Natural killer cell (primary cell): ENCODE results near the gene ABHD16A. TPM values are rescaled to one million over a fixed set of nuclear protein-coding genes. Genes with fewer than 3 reads are reported as not detected.

ENCODE experiments used
- ATAC-seq, 3 donors: fragments of 150-1000 bp in 2 of 3; fragments of 200-7000 bp in 1 of 3; cut with Tn5 transposase; 1 replicate in 1 of 3; 2 replicates in 2 of 3; pipeline ENCODE4 v1.10.0; 2021; ENCODE audit warnings: mild to moderate bottlenecking in 2 of 3, moderate library complexity in 2 of 3
- DNase-seq, 2 donors: peaks; one replicate each; pipeline versions ENCODE4 v3.0.0 to v3.0.0-alpha.2; 2013 to 2021; ENCODE audit warnings: mixed read lengths in 1 of 2
- H3K27ac ChIP-seq: one replicate; pipeline ENCODE4 v1.5.1; 2013; ENCODE audit warnings: mild to moderate bottlenecking, low read length
- H3K27me3 ChIP-seq: one replicate; pipeline ENCODE4 v1.6.1; 2013; ENCODE audit warnings: low read length; ENCODE audit not compliant: control insufficient read depth, insufficient read depth
- H3K36me3 ChIP-seq: one replicate; pipeline ENCODE4 v1.6.1; 2013; ENCODE audit warnings: low read length; ENCODE audit not compliant: control insufficient read depth, insufficient read depth
- H3K4me1 ChIP-seq: one replicate; pipeline ENCODE4 v1.6.1; 2013; ENCODE audit warnings: low read length; ENCODE audit not compliant: control insufficient read depth, insufficient read depth
- H3K4me3 ChIP-seq: one replicate; pipeline ENCODE4 v1.5.1; 2013; ENCODE audit warnings: low read length
- H3K9me3 ChIP-seq: one replicate; pipeline ENCODE4 v1.6.1; 2013; ENCODE audit warnings: low read length; ENCODE audit not compliant: control insufficient read depth, insufficient read depth
- H3K27ac Mint-ChIP-seq, 2 donors: one replicate each; pipeline ENCODE4 v1.8.0; 2022; ENCODE audit warnings: mild to moderate bottlenecking in 2 of 2, mixed read lengths in 2 of 2, moderate library complexity in 1 of 2
- H3K27me3 Mint-ChIP-seq, 2 donors: one replicate each; pipeline ENCODE4 v1.8.0; 2022; ENCODE audit warnings: low read depth in 2 of 2, mixed read lengths in 2 of 2
- H3K36me3 Mint-ChIP-seq: one replicate; pipeline ENCODE4 v1.8.0; 2022; ENCODE audit warnings: mixed read lengths
- H3K4me1 Mint-ChIP-seq, 2 donors: one replicate each; pipeline ENCODE4 v1.8.0; 2022; ENCODE audit warnings: mixed read lengths in 2 of 2
- H3K4me3 Mint-ChIP-seq: one replicate; pipeline ENCODE4 v1.8.0; 2022; ENCODE audit warnings: mild to moderate bottlenecking, moderate library complexity, mixed read lengths
- H3K9me3 Mint-ChIP-seq, 2 donors: one replicate each; pipeline ENCODE4 v1.8.0; 2022; ENCODE audit warnings: mixed read lengths in 2 of 2
- WGBS: methylation state at CpG from one replicate; pipeline ENCODE4 v1.1.7; 2013; ENCODE audit warnings: missing lambda C conversion rate; ENCODE audit not compliant: insufficient coverage; 5-methylcytosine and 5-hydroxymethylcytosine counted together
- intact Hi-C: fragments of 100-400 bp; cut with micrococcal nuclease; formaldehyde crosslinking; loops from one replicate; pipeline ENCODE4 v1.14.2; 2022
- total RNA-seq, 4 donors: library from RNA; stranded (reverse); fragments of 120-200 nt in 1 of 4; gene quantifications; one replicate each; pipeline versions ENCODE4 v1.2.3 to v1.2.4, GENCODE V29; 2013 to 2022
- TF ChIP-seq, protein P1 (sequence below): fragments of 200-600 bp; IDR thresholded peaks from one replicate; pipeline ENCODE4 v1.8.0; 2022; ENCODE audit warnings: antibody characterized with exemption

The ABHD16A gene
- total RNA-seq, 3 donors from 2014 or later (not counting 1 experiment from before 2014, with no cell fraction given) = 92.0 to 97.6 (median 94.2) TPM

GRCh38 chr6:31662124-31662723, 40.9 kb downstream of the ABHD16A start:
- H3K27ac Mint-ChIP-seq = peak overlapping the region in 1 of 2 donors; percentile 89
- no peaks in the 10 kb centered on the region for H3K27me3 Mint-ChIP-seq
- H3K4me3 ChIP-seq = no peak overlapping the region
- peaks cover 76% of the 10 kb centered on the region for H3K4me1 ChIP-seq
- H3K4me1 Mint-ChIP-seq = peaks cover 62 to 78% of the 10 kb centered on the region in 2 donors
- no peak overlapping the region for H3K27ac ChIP-seq
- H3K27me3 ChIP-seq = no peaks in the 10 kb centered on the region
- WGBS = 96% methylated on average over 12 of the region's 12 CpGs
- H3K36me3 Mint-ChIP-seq = no peaks in the 10 kb centered on the region
- no peak for DNase-seq
- H3K36me3 ChIP-seq = peaks cover 23% of the 10 kb centered on the region
- H3K4me3 Mint-ChIP-seq = peak overlapping the region; percentile 53
- no peaks in the 10 kb centered on the region for H3K9me3 Mint-ChIP-seq
- intact Hi-C loops = loop anchor here (5.0 to 10.0 kb wide), 2 partner anchors 105 to 513 kb away; partner anchors contain the start of genes AGPAT1 and RNF5
- no peaks in the 10 kb centered on the region for H3K9me3 ChIP-seq
- TF ChIP-seq, protein P1, sequence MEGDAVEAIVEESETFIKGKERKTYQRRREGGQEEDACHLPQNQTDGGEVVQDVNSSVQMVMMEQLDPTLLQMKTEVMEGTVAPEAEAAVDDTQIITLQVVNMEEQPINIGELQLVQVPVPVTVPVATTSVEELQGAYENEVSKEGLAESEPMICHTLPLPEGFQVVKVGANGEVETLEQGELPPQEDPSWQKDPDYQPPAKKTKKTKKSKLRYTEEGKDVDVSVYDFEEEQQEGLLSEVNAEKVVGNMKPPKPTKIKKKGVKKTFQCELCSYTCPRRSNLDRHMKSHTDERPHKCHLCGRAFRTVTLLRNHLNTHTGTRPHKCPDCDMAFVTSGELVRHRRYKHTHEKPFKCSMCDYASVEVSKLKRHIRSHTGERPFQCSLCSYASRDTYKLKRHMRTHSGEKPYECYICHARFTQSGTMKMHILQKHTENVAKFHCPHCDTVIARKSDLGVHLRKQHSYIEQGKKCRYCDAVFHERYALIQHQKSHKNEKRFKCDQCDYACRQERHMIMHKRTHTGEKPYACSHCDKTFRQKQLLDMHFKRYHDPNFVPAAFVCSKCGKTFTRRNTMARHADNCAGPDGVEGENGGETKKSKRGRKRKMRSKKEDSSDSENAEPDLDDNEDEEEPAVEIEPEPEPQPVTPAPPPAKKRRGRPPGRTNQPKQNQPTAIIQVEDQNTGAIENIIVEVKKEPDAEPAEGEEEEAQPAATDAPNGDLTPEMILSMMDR = no peak
- ATAC-seq = no peak

- Histone ChIP-seq H3K36me3 (peaks cover 21% of the 10 kb centered on the region), H3K4me1 (peaks cover 72% of the 10 kb centered on the region), H3K27me3 (no peaks in the 10 kb centered on the region), H3K27ac (peak overlapping the region; percentile 69), H3K9me3 (no peaks in the 10 kb centered on the region), H3K4me3 (peak overlapping the region; percentile 88)
- Mint-ChIP-seq H3K4me1 (peaks cover 58 to 75% of the 10 kb centered on the region in 2 donors), H3K4me3 (peak overlapping the region; percentile 90), H3K27ac (peak overlapping the region; percentile 83 to 89), H3K27me3 (no peaks in the 10 kb centered on the region), H3K9me3 (no peaks in the 10 kb centered on the region), H3K36me3 (no peaks in the 10 kb centered on the region)
- ATAC-seq (no peak), DNase-seq (no peak)
- intact Hi-C loops = loop anchor here (5.0 to 10.0 kb wide), 2 partner anchors 104 to 513 kb away; partner anchors contain the start of genes AGPAT1 and RNF5
- 96% methylated on average over 12 of the region's 12 CpGs for WGBS
- TF ChIP-seq, protein P1 = no peak
Observed at GRCh38 chr6:31661262-31662123, 41.6 kb downstream of the ABHD16A start.

DNA sequence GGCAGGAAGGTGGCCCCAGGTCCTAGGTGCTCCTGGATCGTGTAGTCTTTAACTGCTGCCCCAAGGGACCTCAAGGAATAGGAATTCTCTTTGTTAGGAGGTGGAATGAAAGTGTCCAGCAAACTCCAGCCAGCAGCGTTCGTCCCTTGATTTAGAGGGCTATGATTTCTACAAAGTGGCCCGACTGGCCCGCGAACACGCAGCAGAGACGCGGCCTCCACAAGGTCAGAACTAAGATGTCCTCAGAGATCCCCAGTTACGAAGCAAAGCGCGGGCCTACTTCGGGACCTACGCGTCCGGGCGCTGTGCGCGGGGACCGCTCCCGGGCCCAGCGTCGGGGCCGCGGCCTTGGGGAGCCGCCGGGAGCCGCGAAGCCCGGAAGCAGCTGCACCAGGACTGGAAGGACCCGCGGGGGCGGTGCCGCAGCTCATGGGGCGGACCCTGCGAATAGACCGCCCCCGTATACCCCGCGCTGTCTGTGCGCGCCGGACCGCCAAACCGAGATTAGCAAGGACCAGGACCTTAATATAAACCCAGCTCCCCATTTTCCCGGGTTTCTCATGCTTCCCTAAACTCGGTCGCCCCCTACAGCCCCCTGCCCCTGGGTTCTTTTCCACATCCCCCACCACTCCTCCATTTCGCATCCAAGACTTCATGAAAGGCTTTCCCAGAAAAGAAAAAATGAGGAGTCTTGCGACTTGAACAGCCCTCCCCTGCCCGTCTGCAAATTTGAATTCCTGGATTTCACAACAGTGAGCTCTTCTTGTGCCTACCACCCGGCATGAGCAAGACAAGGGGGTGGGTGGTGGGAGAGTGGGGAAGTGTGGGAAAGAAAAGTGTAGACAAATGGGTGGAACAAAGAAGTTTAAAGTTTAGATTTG, 42.5 kb downstream of the ABHD16A start, which contains the start of gene C6orf47:
C6orf47 (minus strand) TSS at position 398 of the 881 bp plus-strand sequence. CDS start 831 bp downstream, outside the sequence.
- H3K4me1 ChIP-seq = peaks cover 69% of the 10 kb centered on the region
- intact Hi-C loops = loop anchor here (1.0 to 10.0 kb wide), 3 partner anchors 8 to 514 kb away; partner anchors contain the start of genes AGPAT1, BAG6 and RNF5
- no peaks in the 10 kb centered on the region for H3K9me3 ChIP-seq
- Mint-ChIP-seq H3K27ac (peak within 1 kb of the TSS; percentile 83 to 89), H3K27me3 (no peaks in the 10 kb centered on the region), H3K9me3 (no peaks in the 10 kb centered on the region), H3K4me1 (peaks cover 50 to 73% of the 10 kb centered on the region in 2 donors), H3K36me3 (no peaks in the 10 kb centered on the region), H3K4me3 (peak within 1 kb of the TSS; percentile 90)
- WGBS = under 1% methylated on average over 52 of the region's 52 CpGs
- TF ChIP-seq, protein P1 = no peak
- DNase-seq = peak; percentile 75 to 86
- H3K27me3 ChIP-seq = no peaks in the 10 kb centered on the region
- ATAC-seq = peak; percentile 69 to 80 (median 73)
- peak within 1 kb of the TSS; percentile 88 for H3K4me3 ChIP-seq
- H3K27ac ChIP-seq = peak within 1 kb of the TSS; percentile 79
- peaks cover 21% of the 10 kb centered on the region for H3K36me3 ChIP-seq
